Kidney epithelial cell (primary cell): ENCODE results near the gene GGTA1. TPM values are rescaled to one million over a fixed set of nuclear protein-coding genes. Genes with fewer than 3 reads are reported as not detected.

Experiments used
- DNase-seq: peaks from one replicate; pipeline ENCODE4 v3.0.0-alpha.2; 2010; ENCODE audit warnings: low read depth
- H3K27me3 ChIP-seq: 2 replicates; pipeline ENCODE4 v1.6.0; 2011; ENCODE audit warnings: low read length; ENCODE audit not compliant: control insufficient read depth, insufficient read depth
- H3K36me3 ChIP-seq: 2 replicates; pipeline ENCODE4 v1.5.1; 2011; ENCODE audit warnings: low read length; ENCODE audit not compliant: control insufficient read depth, insufficient read depth
- H3K4me3 ChIP-seq: 2 replicates; pipeline ENCODE4 v1.5.1; 2011; ENCODE audit warnings: low read depth, mild to moderate bottlenecking, control low read depth, low read length
- CTCF ChIP-seq: IDR thresholded peaks from 2 replicates; pipeline ENCODE4 v1.5.1; 2011; ENCODE audit warnings: mild to moderate bottlenecking, moderate library complexity, low read length, control low read depth, inconsistent platforms; ENCODE audit not compliant: insufficient read depth, poor library complexity, severe bottlenecking
- total RNA-seq: library from RNA; depleted of rRNA; stranded (reverse); fragments of >200 nt; gene quantifications from 2 replicates; pipeline ENCODE4 v1.2.3, GENCODE V29; 2015

The GGTA1 gene
- total RNA-seq, 1 donor from 2014 or later = not detected

DNA sequence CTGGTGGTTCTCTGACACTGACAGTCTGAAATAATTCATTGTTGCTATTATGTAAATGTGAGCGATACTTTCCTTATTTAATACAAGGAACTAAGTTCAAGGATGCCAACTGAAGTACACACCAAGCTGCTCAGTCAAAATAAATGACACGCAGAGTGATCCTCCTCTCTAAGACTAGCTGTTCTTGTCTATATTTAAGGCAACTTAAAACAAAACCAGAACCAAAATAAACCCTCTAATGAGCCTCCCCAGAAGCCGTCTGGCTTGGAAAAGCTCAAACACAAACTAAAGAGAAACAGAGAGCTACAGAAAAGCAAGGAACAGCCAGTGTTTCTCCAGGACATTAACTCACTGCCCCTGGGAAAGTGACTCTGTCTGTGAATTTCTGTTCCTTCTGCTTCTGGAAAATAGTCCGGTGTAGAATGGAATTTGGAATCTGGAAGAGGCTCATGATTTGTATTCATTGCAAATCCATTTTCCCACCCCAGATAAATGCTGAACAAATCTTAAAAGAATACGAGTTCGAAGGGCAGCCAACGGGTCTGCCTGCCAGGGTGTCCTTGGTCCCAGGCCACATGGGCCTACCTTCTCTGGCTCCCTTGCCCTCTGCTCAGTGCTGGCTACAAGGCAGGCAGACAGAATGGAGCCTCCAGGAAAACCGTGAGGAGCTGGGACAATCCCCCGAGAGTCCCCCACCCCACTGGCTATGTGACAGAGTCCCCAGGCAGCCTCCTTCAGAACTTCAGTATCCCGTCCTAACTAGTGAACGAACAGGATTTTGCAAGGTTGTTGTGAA, 14.8 kb downstream of the GGTA1 start:
- TF ChIP-seq CTCF = no peak
- Histone ChIP-seq H3K4me3 (no peak overlapping the region), H3K36me3 (no peaks in the 10 kb centered on the region), H3K27me3 (peaks cover 2% of the 10 kb centered on the region)
- no peak for DNase-seq

GRCh38 chr9:121483473-121484031, 16.1 kb downstream of the GGTA1 start:
- no peaks in the 10 kb centered on the region for H3K27me3 ChIP-seq
- DNase-seq = no peak
- no peak for TF ChIP-seq CTCF
- no peaks in the 10 kb centered on the region for H3K36me3 ChIP-seq
- no peak overlapping the region for H3K4me3 ChIP-seq

GRCh38 chr9:121483049-121483448, 16.6 kb downstream of the GGTA1 start:
- Histone ChIP-seq H3K4me3 (no peak overlapping the region), H3K36me3 (no peaks in the 10 kb centered on the region), H3K27me3 (peaks cover 2% of the 10 kb centered on the region)
- TF ChIP-seq CTCF = no peak
- DNase-seq = no peak

GRCh38 chr9:121478816-121479676, 20.6 kb downstream of the GGTA1 start:
- Histone ChIP-seq H3K36me3 (no peaks in the 10 kb centered on the region), H3K27me3 (peaks cover 10% of the 10 kb centered on the region), H3K4me3 (no peak overlapping the region)
- DNase-seq = no peak
- TF ChIP-seq CTCF = no peak

DNA sequence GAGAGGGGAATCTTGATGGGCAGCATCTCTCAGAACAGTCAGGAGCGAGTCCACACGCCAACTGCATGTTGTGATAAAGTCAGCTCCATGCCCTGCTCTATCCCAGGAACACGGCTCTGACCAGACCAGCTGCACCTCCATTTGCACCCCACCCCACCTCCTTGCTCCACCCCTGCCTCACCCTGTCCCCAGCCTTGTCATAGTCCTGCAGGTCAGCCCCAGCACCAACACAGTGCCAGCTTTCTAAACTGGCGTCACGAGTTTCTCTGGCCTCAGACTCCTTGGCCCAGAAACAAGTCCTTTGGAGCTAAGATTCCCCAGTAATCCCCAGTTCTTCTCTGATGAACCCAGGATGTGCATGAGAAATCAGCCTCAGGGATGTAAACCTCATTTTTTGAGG, 23.5 kb downstream of the GGTA1 start:
- H3K27me3 ChIP-seq = peaks cover 20% of the 10 kb centered on the region
- DNase-seq = no peak
- no peak overlapping the region for H3K4me3 ChIP-seq
- no peaks in the 10 kb centered on the region for H3K36me3 ChIP-seq
- no peak for TF ChIP-seq CTCF
